ENCODE results near the gene MAPRE3. TPM values are rescaled to one million over a fixed set of nuclear protein-coding genes. Genes with fewer than 3 reads are reported as not detected.
A peak's percentile ranks its signal among the peaks of the same experiment; 100 is the strongest.

Gene MAPRE3
- total RNA-seq, 2 donors from 2014 or later, result 12.0 to 28.9 TPM

- peak; percentile 75 for TF ChIP-seq POLR2A (IDR thresholded peaks at IDR 0.05)
- TF ChIP-seq POLR2AphosphoS5 (IDR thresholded peaks at IDR 0.05), result peak; percentile 82
- peak in 2 of 4 experiments; percentile 6 to 28 for TF ChIP-seq CTCF (IDR thresholded peaks at IDR 0.05)
- intact Hi-C loops (cut with DNase I), result loop anchor here (5.0 kb wide), 1 partner anchor 50 kb away; no protein-coding TSS in a partner anchor
- peak; percentile 86 for DNase-seq (ENCODE audit: low spot score)
- Histone ChIP-seq H3K27me3 (replicated peaks; ENCODE audit: insufficient read depth) (no peaks in the 10 kb centered on the region), H3K4me3 (peak within 1 kb of the TSS; percentile 96), H3K27ac (peak within 1 kb of the TSS; percentile 79 to 84), H3K9me3 (no peaks in the 10 kb centered on the region), H3K4me1 (replicated peaks) (no peaks in the 10 kb centered on the region), H3K36me3 (peaks cover 12% of the 10 kb centered on the region in 2 donors)
- 1% methylated on average over 64 of the region's 76 CpGs for WGBS
Observed at GRCh38 chr2:27032495-27033252, 62.2 kb downstream of the MAPRE3 start, which contains the start of gene TMEM214. Gene TMEM214, plus strand, starts transcription at chr2:27032965. Its CDS starts 51 bp downstream, at chr2:27033016.

- TF ChIP-seq CTCF (IDR thresholded peaks at IDR 0.05) (no peak), POLR2AphosphoS5 (IDR thresholded peaks at IDR 0.05) (no peak), POLR2A (IDR thresholded peaks at IDR 0.05) (no peak)
- no peaks in the 10 kb centered on the region for H3K4me1 ChIP-seq (replicated peaks)
- 10% methylated on average over 8 of the region's 11 CpGs for WGBS
- no peak for DNase-seq (ENCODE audit: low spot score)
- intact Hi-C loops (cut with DNase I), result loop anchor here (5.0 kb wide), 1 partner anchor 49 kb away; no protein-coding TSS in a partner anchor
- no peaks in the 10 kb centered on the region for H3K27me3 ChIP-seq (replicated peaks; ENCODE audit: insufficient read depth)
- peaks cover 19% of the 10 kb centered on the region in 2 donors for H3K36me3 ChIP-seq
- H3K9me3 ChIP-seq, result no peaks in the 10 kb centered on the region
- peak overlapping the region; percentile 96 for H3K4me3 ChIP-seq
- peak overlapping the region; percentile 79 to 84 for H3K27ac ChIP-seq
Observed at GRCh38 chr2:27033253-27033852, 62.9 kb downstream of the MAPRE3 start.

- H3K36me3 ChIP-seq, result peaks cover 39 to 47% of the 10 kb centered on the region in 2 donors
- 85% methylated on average over 6 of the region's 6 CpGs for WGBS
- H3K27ac ChIP-seq, result no peak overlapping the region
- TF ChIP-seq POLR2AphosphoS5 (IDR thresholded peaks at IDR 0.05), result no peak
- no peak for TF ChIP-seq POLR2A (IDR thresholded peaks at IDR 0.05)
- no peak for TF ChIP-seq CTCF (IDR thresholded peaks at IDR 0.05)
- H3K27me3 ChIP-seq (replicated peaks; ENCODE audit: insufficient read depth), result no peaks in the 10 kb centered on the region
- DNase-seq (ENCODE audit: low spot score), result no peak
- H3K4me3 ChIP-seq, result no peak overlapping the region
- H3K9me3 ChIP-seq, result no peaks in the 10 kb centered on the region
- H3K4me1 ChIP-seq (replicated peaks), result no peaks in the 10 kb centered on the region
- intact Hi-C loops (cut with DNase I), result no loop called here
Observed at GRCh38 chr2:27038012-27038411, 67.6 kb downstream of the MAPRE3 start.

- Histone ChIP-seq H3K9me3 (no peaks in the 10 kb centered on the region), H3K27ac (no peak overlapping the region), H3K4me1 (replicated peaks) (no peaks in the 10 kb centered on the region), H3K36me3 (peaks cover 39 to 47% of the 10 kb centered on the region in 2 donors), H3K27me3 (replicated peaks; ENCODE audit: insufficient read depth) (no peaks in the 10 kb centered on the region), H3K4me3 (no peak overlapping the region)
- TF ChIP-seq POLR2A (IDR thresholded peaks at IDR 0.05) (no peak), POLR2AphosphoS5 (IDR thresholded peaks at IDR 0.05) (no peak), CTCF (IDR thresholded peaks at IDR 0.05) (no peak)
- 81% methylated on average over 17 of the region's 17 CpGs for WGBS
- intact Hi-C loops (cut with DNase I), result no loop called here
- DNase-seq (ENCODE audit: low spot score), result no peak
Observed at GRCh38 chr2:27038631-27039339, 68.3 kb downstream of the MAPRE3 start.
